DND-41 (cell line): ENCODE results near the gene WFIKKN2.

Experiments used
- CTCF ChIP-seq: IDR thresholded peaks from 2 replicates; pipeline ENCODE4 v1.5.1; 2012; ENCODE audit warnings: borderline replicate concordance, low read length, moderate library complexity, mild to moderate bottlenecking; ENCODE audit not compliant: poor library complexity, severe bottlenecking; ENCODE audit errors: extremely low read depth
- EZH2 ChIP-seq: IDR thresholded peaks from 3 replicates; pipeline ENCODE4 v1.6.1; 2012; ENCODE audit warnings: borderline replicate concordance, low read depth, mild to moderate bottlenecking, moderate library complexity, low read length, inconsistent platforms; ENCODE audit not compliant: severe bottlenecking

- TF ChIP-seq CTCF (no peak), EZH2 (no peak)
Observed at GRCh38 chr17:50832864-50833381, 2.5 kb upstream of the WFIKKN2 start.
